ENCODE data around the gene LRP10. TPM values are rescaled to one million over a fixed set of nuclear protein-coding genes. Genes with fewer than 3 reads are reported as not detected.
"Not testable (repeated sequence)": the region's sequence is repeated elsewhere in the genome, so short reads cannot be mapped to it uniquely, and the experiment has no call there.

The LRP10 gene, protein sequence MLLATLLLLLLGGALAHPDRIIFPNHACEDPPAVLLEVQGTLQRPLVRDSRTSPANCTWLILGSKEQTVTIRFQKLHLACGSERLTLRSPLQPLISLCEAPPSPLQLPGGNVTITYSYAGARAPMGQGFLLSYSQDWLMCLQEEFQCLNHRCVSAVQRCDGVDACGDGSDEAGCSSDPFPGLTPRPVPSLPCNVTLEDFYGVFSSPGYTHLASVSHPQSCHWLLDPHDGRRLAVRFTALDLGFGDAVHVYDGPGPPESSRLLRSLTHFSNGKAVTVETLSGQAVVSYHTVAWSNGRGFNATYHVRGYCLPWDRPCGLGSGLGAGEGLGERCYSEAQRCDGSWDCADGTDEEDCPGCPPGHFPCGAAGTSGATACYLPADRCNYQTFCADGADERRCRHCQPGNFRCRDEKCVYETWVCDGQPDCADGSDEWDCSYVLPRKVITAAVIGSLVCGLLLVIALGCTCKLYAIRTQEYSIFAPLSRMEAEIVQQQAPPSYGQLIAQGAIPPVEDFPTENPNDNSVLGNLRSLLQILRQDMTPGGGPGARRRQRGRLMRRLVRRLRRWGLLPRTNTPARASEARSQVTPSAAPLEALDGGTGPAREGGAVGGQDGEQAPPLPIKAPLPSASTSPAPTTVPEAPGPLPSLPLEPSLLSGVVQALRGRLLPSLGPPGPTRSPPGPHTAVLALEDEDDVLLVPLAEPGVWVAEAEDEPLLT
- total RNA-seq (2014; rRNA removed; shearing (Covaris generic)) = 12.2 and 12.5 TPM in 2 replicates

DNA sequence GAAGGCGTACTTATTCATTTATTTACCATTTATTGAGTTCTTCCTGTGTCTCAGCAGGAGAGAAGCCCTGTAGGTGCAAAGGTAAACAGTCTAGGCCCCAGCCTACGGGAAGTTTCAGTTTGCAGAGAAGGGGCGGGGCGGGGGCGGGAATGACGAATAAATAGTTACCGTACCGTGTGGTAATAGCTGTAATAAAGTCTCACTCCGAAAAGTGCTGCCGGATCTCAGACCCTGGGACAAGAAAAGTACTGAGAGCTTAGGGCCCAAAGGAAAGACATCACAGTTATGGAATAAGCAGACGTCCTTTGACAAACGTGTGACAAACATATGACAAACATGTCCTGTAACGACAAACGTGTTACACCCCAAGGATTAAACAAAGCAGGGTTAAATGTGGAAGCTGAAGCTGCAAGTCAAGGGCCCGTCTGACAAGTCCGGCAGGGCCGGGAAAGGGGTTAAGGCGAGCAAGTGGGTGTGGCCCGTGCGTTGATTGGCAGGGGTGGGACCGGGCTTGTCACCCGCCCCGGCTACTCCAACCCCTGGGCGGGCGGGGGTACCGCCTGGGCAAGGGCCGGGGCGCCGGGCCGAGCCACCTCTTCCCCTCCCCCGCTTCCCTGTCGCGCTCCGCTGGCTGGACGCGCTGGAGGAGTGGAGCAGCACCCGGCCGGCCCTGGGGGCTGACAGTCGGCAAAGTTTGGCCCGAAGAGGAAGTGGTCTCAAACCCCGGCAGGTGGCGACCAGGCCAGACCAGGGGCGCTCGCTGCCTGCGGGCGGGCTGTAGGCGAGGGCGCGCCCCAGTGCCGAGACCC, at the start of gene LRP10:
TSS of gene LRP10 (plus strand) at position 517 of the 809 bp plus-strand sequence. CDS start 564 bp downstream, outside the sequence.
- Histone ChIP-seq H3K4me3 (peak within 1 kb of the TSS; percentile 71), H3K4me1 (peaks cover 4% of the 10 kb centered on the region; the same call in 1 of the 2 replicates)
- peak; percentile 87 to 88 for DNase-seq

DNA sequence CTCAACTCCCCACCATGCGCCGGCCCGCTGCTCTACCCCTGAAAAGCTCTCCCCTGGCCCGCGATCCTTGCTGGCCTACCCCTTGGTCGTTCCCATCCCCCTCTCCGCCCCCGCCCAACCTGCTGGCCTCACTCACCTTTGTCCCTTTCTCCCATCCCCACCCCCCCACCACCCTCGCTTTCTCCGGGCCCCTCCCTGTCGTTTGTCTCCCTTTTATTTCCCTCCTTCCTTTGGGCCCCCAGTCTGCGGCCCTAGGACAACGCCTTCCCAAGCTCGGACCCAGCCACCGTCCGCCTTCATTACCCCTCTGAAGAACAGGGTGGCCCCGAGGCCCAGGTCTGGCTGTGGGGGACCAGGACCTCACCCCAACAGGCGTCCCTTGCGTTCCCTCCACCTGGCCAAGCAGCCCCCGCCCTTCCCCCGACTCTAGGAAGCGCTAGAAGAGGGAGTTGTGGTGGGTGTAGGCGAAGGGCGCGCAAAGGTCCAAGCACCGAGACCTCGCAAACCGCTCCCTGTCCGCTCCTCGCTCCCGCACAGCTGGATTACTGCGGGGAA, 49.4 kb upstream of the LRP10 start:
- no peak for DNase-seq
- Histone ChIP-seq H3K9me3 (replicated peaks) (no peaks in the 10 kb centered on the region), H3K4me1 (peaks cover 45% of the 10 kb centered on the region), H3K27ac (peak overlapping the region; percentile 92), H3K36me3 (no peaks in the 10 kb centered on the region), H3K4me3 (no peak overlapping the region), H3K27me3 (no peaks in the 10 kb centered on the region)

More for the DNA sequence above, at the start of gene LRP10:
- no peaks in the 10 kb centered on the region for H3K36me3 ChIP-seq
- H3K27ac ChIP-seq = peak within 1 kb of the TSS; percentile 3; the same call in 1 of the 2 replicates
- no peaks in the 10 kb centered on the region for H3K27me3 ChIP-seq
- no peaks in the 10 kb centered on the region for H3K9me3 ChIP-seq (replicated peaks)

DNA sequence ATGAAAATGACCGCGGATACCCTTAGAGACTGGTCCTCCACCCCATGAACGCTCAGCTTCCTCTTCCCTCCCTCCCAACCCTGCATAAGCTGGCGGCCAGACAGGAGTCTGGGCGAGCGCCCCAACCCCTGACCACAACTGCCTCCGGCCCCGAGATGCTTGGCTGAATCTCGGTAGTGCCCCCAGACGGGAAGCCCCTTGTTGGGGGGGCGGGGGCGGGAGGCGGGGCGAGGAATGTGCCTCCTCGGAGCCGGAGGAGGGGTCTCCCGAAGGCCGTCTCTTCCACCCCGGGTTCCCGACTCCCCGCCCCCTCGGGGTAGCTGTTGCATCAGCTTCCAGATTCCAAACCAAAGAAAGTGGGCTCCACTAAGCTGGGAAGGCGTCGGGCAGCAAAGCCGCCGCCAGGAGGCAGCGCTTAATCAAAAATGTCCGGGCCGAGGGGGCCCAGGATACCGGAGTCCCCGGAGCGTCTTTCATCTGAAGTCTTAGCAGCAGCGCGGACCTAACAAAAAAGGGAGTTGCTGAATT, 48.9 kb upstream of the LRP10 start:
- Histone ChIP-seq H3K27ac (peak overlapping the region; percentile 92), H3K4me1 (peaks cover 45% of the 10 kb centered on the region), H3K9me3 (replicated peaks) (no peaks in the 10 kb centered on the region), H3K27me3 (no peaks in the 10 kb centered on the region), H3K36me3 (no peaks in the 10 kb centered on the region), H3K4me3 (peak overlapping the region; percentile 33)
- peak; percentile 72 to 82 for DNase-seq

DNA sequence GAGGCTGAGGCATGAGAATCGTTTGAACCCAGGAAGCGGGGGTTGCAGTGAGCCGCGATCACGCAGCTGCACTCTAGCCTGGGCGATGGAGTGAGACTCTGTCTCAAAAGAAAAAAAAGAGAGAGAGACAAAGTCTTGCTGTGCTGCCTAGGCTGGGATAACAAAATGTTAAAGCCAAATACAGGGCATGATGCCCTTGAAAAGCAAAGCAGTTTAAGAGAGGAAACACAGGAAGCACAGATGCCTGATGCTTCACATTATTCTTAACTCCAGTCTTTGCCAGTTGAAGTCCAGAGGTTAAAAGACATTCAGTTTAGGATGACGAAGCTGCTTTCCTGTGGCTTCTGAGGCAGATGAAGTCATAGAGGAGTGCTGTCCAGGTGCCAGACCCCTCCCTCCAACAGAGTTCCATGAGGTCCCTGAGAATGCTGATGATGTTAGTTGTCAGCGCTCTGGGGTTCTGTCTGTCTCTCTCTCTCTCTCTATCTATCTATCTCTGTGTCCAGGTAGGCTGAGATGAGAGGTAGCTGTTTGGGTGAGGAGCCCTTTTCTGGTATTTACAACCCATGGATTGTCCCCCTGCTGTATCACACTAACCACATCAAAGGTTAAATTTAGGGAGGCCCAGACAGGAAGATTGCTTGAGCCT, 46.7 kb upstream of the LRP10 start:
- DNase-seq = peak; percentile 78 to 81

DNA sequence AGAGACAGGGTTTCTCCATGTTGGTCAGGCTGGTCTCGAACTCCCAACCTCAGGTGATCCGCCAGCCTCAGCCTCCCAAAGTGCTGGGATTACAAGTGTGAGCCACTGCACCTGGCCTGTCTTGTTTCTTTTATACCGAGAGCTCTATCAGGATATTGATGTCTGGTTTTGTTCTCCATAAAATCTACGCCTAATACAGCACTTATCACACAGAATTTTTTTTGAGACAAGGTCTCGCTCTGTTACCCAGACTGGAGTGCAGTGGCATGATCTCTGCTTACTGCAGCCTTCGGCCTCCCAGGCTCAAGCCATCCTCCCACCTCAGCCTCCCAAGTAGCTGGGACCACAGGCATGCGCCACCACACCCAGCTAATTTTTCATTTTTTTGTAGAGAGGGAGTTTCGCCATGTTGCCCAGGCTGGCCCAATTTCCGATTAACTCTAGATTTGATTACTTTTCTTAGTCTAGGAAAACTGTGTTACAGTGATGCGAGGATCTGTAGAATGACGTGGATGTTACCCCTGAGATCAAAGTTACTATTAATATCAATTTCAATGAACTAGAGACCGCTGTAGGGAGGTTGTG, 42.4 kb upstream of the LRP10 start:
- H3K27ac ChIP-seq = peak overlapping the region; percentile 68
- DNase-seq; H3K27me3 ChIP-seq; H3K4me1 ChIP-seq; H3K9me3 ChIP-seq (replicated peaks): not testable (repeated sequence)
- peak overlapping the region; percentile 87 for H3K4me3 ChIP-seq
- peaks cover 13% of the 10 kb centered on the region for H3K36me3 ChIP-seq

More for the DNA sequence above, 46.7 kb upstream of the LRP10 start:
- Histone ChIP-seq H3K9me3 (replicated peaks) (no peaks in the 10 kb centered on the region), H3K36me3 (no peaks in the 10 kb centered on the region), H3K4me1 (peaks cover 35% of the 10 kb centered on the region), H3K27ac (peak overlapping the region; percentile 71), H3K27me3 (no peaks in the 10 kb centered on the region), H3K4me3 (no peak overlapping the region)

DNA sequence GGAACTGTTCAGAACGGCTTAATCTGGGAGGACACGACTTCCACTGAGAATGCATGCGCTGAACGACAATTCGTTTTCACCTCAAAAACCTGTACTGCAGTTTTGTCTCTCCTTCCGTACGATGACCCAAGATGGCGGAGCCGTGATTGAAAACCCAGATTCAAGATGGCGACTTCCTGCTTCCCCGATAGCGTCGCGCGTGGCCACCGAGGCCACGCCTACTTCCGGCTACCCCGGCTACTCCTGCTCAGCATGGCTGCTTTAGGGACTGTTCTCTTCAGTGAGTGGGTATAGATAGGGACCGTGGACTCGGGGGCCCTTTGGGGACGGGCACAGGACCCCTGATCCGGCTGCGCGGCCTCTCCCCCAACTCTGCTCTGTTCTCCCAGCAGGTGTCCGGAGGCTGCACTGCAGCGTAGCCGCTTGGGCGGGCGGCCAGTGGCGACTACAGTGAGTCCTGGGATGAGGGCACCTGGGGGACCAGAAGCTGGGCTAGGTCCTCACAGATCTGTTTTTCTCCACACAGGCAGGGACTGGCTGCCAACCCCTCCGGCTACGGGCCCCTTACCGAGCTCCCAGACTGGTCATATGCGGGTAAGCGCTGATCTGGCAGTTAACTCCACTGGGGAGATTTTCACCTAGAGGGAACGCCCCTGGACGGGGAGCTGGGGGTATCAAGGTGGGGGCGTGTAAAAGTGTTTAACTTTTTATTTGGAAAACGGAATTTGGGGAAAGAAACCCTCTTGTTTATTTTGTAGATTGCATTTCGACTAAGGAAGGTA, 41.7 kb upstream of the LRP10 start, which contains the start of gene MRPL52:
TSS of gene MRPL52 (plus strand) at position 227 of the 782 bp plus-strand sequence. CDS start at position 253, 26 bp downstream.
- Histone ChIP-seq H3K36me3 (peaks cover 16% of the 10 kb centered on the region), H3K27ac (peak within 1 kb of the TSS; percentile 68), H3K9me3 (replicated peaks) (no peaks in the 10 kb centered on the region), H3K27me3 (no peaks in the 10 kb centered on the region), H3K4me3 (peak within 1 kb of the TSS; percentile 87), H3K4me1 (peaks cover 3% of the 10 kb centered on the region; the same call in 1 of the 2 replicates)
- DNase-seq = peak; percentile 92 to 95

DNA sequence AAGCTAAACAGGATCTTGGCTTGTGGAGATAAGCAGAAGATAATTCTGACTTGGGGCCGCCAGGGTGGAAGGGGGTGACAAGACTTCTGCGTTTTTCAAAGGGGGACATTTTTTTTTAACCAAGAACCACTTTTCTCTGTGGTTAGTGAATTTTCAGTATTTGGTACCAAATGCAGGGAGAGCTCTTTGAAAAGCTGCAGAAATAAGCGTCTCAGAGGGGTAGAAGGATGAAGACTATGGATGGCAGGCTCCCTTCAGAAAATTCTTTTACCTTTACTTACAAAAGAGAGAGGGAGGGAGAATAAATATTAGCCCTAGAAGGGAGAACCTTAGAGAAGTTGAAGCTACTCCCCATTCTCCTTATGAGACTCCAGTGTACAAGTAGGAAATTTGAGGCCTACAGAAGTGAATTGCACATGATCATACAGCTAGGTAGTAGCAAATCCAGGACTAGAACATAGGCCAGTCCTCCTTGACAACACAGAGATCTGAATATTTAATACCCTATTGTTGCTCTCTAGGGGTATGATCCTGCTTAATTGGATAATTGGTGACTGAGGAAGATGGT, 41.0 kb upstream of the LRP10 start:
- peak overlapping the region; percentile 87 for H3K4me3 ChIP-seq
- no peaks in the 10 kb centered on the region for H3K9me3 ChIP-seq (replicated peaks)
- no peaks in the 10 kb centered on the region for H3K27me3 ChIP-seq
- DNase-seq = no peak
- H3K36me3 ChIP-seq = peaks cover 16% of the 10 kb centered on the region
- peak overlapping the region; percentile 68 for H3K27ac ChIP-seq
- H3K4me1 ChIP-seq = no peaks in the 10 kb centered on the region

DNA sequence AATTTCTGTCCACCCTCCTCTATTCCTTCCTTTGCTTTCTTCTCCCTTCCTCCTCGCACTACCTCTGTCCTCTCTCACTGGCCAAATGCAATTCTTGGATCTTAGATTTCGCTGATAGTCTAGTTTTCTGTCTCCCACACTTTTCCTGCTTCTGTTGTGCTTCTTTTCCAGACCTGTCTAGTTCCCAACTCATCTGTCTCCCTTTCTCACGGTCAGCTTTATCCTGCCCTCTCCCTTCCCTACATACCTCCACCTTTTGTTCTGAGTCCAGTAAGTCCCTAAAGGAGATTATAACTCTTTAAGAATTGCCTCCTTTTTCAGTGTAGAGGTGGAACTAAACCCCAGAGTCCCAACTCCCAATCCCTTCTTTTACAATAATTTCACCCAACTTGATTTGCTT, 36.0 kb upstream of the LRP10 start:
- DNase-seq = no peak
- Histone ChIP-seq H3K4me1 (peaks cover 14% of the 10 kb centered on the region), H3K9me3 (replicated peaks) (no peaks in the 10 kb centered on the region), H3K27ac (no peak overlapping the region), H3K27me3 (no peaks in the 10 kb centered on the region), H3K36me3 (peaks cover 19% of the 10 kb centered on the region), H3K4me3 (no peak overlapping the region)

DNA sequence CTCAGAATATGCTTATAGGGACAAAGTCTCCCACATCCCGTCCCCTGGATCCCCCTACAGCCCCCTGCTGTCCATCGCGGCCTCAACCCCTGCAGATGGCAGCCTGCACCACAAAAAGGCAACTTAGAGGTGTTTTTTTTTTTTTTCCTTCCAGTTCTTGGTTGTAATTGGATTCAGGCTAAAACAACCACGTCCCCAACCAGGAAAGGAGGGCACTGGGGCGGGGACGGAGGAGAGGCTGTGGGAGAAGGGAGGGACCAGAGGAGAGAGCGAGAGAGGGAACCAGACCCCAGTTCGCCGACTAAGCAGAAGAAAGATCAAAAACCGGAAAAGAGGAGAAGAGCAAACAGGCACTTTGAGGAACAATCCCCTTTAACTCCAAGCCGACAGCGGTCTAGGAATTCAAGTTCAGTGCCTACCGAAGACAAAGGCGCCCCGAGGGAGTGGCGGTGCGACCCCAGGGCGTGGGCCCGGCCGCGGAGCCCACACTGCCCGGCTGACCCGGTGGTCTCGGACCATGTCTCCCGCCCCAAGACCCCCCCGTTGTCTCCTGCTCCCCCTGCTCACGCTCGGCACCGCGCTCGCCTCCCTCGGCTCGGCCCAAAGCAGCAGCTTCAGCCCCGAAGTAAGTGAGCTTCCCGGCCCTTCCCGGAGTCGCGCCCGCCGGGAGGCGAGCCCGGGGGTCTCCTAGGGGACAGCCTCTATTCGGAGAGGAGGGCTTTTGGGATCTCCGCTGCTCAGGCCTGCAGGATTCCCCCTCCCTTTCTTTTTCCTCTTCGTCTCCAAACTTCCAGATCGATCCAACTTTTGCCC, 35.0 kb upstream of the LRP10 start, which contains the start of gene MMP14:
TSS of gene MMP14 (plus strand) at position 285 of the 813 bp plus-strand sequence. CDS start at position 518, 233 bp downstream.
- peaks cover 16% of the 10 kb centered on the region for H3K36me3 ChIP-seq
- no peaks in the 10 kb centered on the region for H3K9me3 ChIP-seq (replicated peaks)
- peak; percentile 87 to 89 for DNase-seq
- H3K4me1 ChIP-seq = peaks cover 14% of the 10 kb centered on the region
- no peaks in the 10 kb centered on the region for H3K27me3 ChIP-seq
- peak within 1 kb of the TSS; percentile 85 for H3K27ac ChIP-seq
- H3K4me3 ChIP-seq = peak within 1 kb of the TSS; percentile 95

DNA sequence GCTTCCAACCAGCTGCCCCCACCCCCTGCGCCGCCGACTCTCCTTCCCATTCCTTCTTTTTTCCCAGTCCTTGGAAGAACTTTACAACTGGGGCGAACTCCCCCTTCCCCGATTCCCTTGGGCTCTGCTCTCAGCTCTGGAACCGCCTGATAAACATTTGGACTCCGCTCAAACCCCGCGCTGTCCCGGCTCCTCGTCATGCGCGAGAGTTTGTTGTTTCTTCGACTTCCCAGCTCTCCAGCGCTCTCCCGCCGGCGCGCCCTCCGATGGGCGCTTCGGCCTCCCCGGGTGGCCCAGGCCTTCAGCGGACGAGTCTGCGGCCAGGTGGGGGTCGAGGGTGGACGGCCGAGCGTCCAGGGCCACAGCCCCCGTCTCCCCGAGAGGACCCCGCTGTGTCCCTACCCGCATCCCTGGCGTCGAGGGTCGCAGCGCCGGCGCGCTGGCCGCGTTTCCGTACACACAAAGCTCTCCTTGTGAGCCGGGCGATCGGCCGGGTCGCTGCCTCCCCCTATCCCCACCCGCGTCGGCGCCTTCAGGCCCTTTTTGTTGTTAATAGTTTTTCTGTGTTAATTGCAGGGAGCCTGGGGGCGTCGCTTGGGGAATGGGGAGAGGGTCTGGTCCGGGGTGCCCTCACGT, 34.3 kb upstream of the LRP10 start:
- DNase-seq = peak in 1 of 2 experiments; percentile 63
- H3K4me3 ChIP-seq = peak overlapping the region; percentile 95
- peaks cover 22% of the 10 kb centered on the region for H3K36me3 ChIP-seq

More for the DNA sequence above, 34.3 kb upstream of the LRP10 start:
- peaks cover 14% of the 10 kb centered on the region for H3K4me1 ChIP-seq
- H3K27ac ChIP-seq = peak overlapping the region; percentile 85
- H3K27me3 ChIP-seq = no peaks in the 10 kb centered on the region
- H3K9me3 ChIP-seq (replicated peaks) = no peaks in the 10 kb centered on the region

Data from SJCRH30 (cell line).